SK-N-SH treated with all-trans-retinoic acid at 6 μM for 48 hours (cell line): Measurements from ENCODE around the gene LYPD5.

Source experiments
- ATAC-seq: fragments of 200-7000 bp; cut with Tn5 transposase; 3 replicates; pipeline ENCODE4 v1.9.1; 2020; ENCODE audit warnings: mild to moderate bottlenecking, moderate library complexity
- ARNTL ChIP-seq: fragments of 450-650 bp; formaldehyde crosslinking; IDR thresholded peaks from 2 replicates; pipeline ENCODE4 v1.5.0; 2020; ENCODE audit warnings: low read depth, mild to moderate bottlenecking, moderate library complexity, borderline replicate concordance
- BACH2 ChIP-seq: fragments of 250-450 bp; sonication (Bioruptor Pico); IDR thresholded peaks from 2 replicates; pipeline ENCODE4 v1.9.0; 2021; ENCODE audit warnings: mild to moderate bottlenecking, borderline replicate concordance
- CSDC2 ChIP-seq: fragments of 250-450 bp; sonication (Bioruptor Pico); IDR thresholded peaks from 2 replicates; pipeline ENCODE4 v1.5.0; 2020; ENCODE audit warnings: mild to moderate bottlenecking, moderate library complexity
- ESRRG ChIP-seq: fragments of 250-450 bp; sonication (Bioruptor Pico); IDR thresholded peaks from 2 replicates; pipeline ENCODE4 v1.6.1; 2021; ENCODE audit warnings: mild to moderate bottlenecking
- GLIS3 ChIP-seq: fragments of 250-450 bp; sonication (Bioruptor Pico); IDR thresholded peaks from 2 replicates; pipeline ENCODE4 v1.5.0; 2020; ENCODE audit warnings: mild to moderate bottlenecking, moderate library complexity
- ISL1 ChIP-seq: fragments of 250-450 bp; sonication (Bioruptor Pico); IDR thresholded peaks from 2 replicates; pipeline ENCODE4 v2.1.2; 2022; ENCODE audit warnings: mild to moderate bottlenecking, moderate library complexity
- OSR1 ChIP-seq: fragments of 250-450 bp; sonication (Bioruptor Pico); IDR thresholded peaks from 2 replicates; pipeline ENCODE4 v1.8.0; 2022; ENCODE audit warnings: moderate library complexity, mild to moderate bottlenecking, inconsistent platforms
- PPARA ChIP-seq: fragments of 250-450 bp; sonication (Bioruptor Pico); IDR thresholded peaks from 2 replicates; pipeline ENCODE4 v1.5.0; 2020; ENCODE audit warnings: mild to moderate bottlenecking, borderline replicate concordance
- SNAI2 ChIP-seq: fragments of 250-450 bp; sonication (Bioruptor Pico); IDR thresholded peaks from 2 replicates; pipeline ENCODE4 v1.5.0; 2020; ENCODE audit warnings: mild to moderate bottlenecking, moderate library complexity
- TCF4 ChIP-seq: fragments of 250-450 bp; sonication (Bioruptor Pico); IDR thresholded peaks from 2 replicates; pipeline ENCODE4 v1.8.0; 2021; ENCODE audit warnings: mild to moderate bottlenecking, moderate library complexity, borderline replicate concordance
- TOX ChIP-seq: fragments of 250-450 bp; sonication (Bioruptor Pico); IDR thresholded peaks from 2 replicates; pipeline ENCODE4 v1.8.0; 2021; ENCODE audit warnings: mild to moderate bottlenecking, moderate library complexity, borderline replicate concordance
- TSHZ2 ChIP-seq: fragments of 250-450 bp; sonication (Bioruptor Pico); IDR thresholded peaks from 2 replicates; pipeline ENCODE4 v1.5.0; 2020; ENCODE audit warnings: mild to moderate bottlenecking, moderate library complexity
- ZC3H10 ChIP-seq: fragments of 250-450 bp; sonication (Bioruptor Pico); IDR thresholded peaks from 2 replicates; pipeline ENCODE4 v1.5.1; 2021; ENCODE audit warnings: mild to moderate bottlenecking, moderate library complexity
- ZFP3 ChIP-seq: fragments of 250-450 bp; sonication (Bioruptor Pico); IDR thresholded peaks from 2 replicates; pipeline ENCODE4 v1.5.0; 2020; ENCODE audit warnings: mild to moderate bottlenecking, moderate library complexity
- ZFP30 ChIP-seq: fragments of 450-650 bp; formaldehyde crosslinking; IDR thresholded peaks from 2 replicates; pipeline ENCODE4 v1.5.0; 2022; ENCODE audit warnings: mild to moderate bottlenecking, moderate library complexity
- ZNF565 ChIP-seq: fragments of 450-650 bp; formaldehyde crosslinking; conservative IDR thresholded peaks from 2 replicates; pipeline ENCODE4 v1.5.0; 2020; ENCODE audit warnings: low read depth, mild to moderate bottlenecking, moderate library complexity
- ZNF70 ChIP-seq: fragments of 450-650 bp; formaldehyde crosslinking; IDR thresholded peaks from 2 replicates; pipeline ENCODE4 v1.5.0; 2020; ENCODE audit warnings: mild to moderate bottlenecking, moderate library complexity
- ZNF8 ChIP-seq: fragments of 450-650 bp; formaldehyde crosslinking; IDR thresholded peaks from 2 replicates; pipeline ENCODE4 v1.5.0; 2020; ENCODE audit warnings: mild to moderate bottlenecking, moderate library complexity
- TF ChIP-seq, protein P1 (sequence below): fragments of 250-450 bp; sonication (Bioruptor Pico); IDR thresholded peaks from 2 replicates; pipeline ENCODE4 v1.8.0; 2020; ENCODE audit warnings: mild to moderate bottlenecking, moderate library complexity, borderline replicate concordance
- TF ChIP-seq, protein P2 (sequence below): fragments of 250-450 bp; sonication (Bioruptor Pico); IDR thresholded peaks from 2 replicates; pipeline ENCODE4 v1.8.0; 2021; ENCODE audit warnings: low read depth, mild to moderate bottlenecking, moderate library complexity, borderline replicate concordance
- TF ChIP-seq, protein P3 (sequence below): fragments of 250-450 bp; sonication (Bioruptor Pico); IDR thresholded peaks from 2 replicates; pipeline ENCODE4 v1.5.1; 2020; ENCODE audit warnings: low read depth, mild to moderate bottlenecking, moderate library complexity
- TF ChIP-seq, protein P4 (sequence below): fragments of 250-450 bp; sonication (Bioruptor Pico); IDR thresholded peaks from 2 replicates; pipeline ENCODE4 v1.5.1; 2021; ENCODE audit warnings: mild to moderate bottlenecking, moderate library complexity

The LYPD5 gene

GRCh38 chr19:43798546-43799409 lies 3.5 kb downstream of the LYPD5 start (continued):
- TF ChIP-seq, protein P1, sequence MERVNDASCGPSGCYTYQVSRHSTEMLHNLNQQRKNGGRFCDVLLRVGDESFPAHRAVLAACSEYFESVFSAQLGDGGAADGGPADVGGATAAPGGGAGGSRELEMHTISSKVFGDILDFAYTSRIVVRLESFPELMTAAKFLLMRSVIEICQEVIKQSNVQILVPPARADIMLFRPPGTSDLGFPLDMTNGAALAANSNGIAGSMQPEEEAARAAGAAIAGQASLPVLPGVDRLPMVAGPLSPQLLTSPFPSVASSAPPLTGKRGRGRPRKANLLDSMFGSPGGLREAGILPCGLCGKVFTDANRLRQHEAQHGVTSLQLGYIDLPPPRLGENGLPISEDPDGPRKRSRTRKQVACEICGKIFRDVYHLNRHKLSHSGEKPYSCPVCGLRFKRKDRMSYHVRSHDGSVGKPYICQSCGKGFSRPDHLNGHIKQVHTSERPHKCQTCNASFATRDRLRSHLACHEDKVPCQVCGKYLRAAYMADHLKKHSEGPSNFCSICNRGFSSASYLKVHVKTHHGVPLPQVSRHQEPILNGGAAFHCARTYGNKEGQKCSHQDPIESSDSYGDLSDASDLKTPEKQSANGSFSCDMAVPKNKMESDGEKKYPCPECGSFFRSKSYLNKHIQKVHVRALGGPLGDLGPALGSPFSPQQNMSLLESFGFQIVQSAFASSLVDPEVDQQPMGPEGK (CRISPR knock-in tag) = no peak
- no peak for TF ChIP-seq TCF4
- no peak for TF ChIP-seq SNAI2 (CRISPR knock-in tag)
- TF ChIP-seq ZFP30 (CRISPR knock-in tag) = no peak

DNA sequence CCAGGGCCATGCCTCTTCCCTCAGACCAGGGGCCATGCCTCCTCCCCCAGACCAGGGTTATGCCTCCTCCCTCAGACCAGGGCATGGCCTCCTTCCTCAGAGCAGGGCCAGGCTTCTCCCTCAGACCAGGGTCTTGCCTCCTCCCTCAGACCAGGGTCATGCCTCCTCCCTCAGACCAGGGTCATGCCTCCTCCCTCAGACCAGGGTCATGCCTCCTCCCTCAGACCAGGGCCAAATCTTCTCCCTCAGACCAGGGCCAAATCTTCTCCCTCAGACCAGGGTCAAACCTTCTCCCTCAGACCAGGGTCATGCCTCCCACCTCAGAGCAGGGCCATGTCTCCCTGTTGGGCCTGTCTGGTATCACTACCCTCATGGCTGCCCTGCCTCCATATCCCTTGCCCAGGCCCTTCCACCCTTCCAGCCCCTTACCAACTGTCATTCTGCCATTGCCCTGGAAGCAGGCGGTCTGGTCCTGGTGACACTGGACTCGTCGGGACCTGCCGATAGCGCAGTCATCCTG lies 4.2 kb downstream of the LYPD5 start:
- no peak; the same call in 2 of the 3 replicates for ATAC-seq
- no peak for TF ChIP-seq ZNF8 (CRISPR knock-in tag)
- no peak for TF ChIP-seq TSHZ2 (CRISPR knock-in tag)
- TF ChIP-seq OSR1 (CRISPR knock-in tag) = no peak
- TF ChIP-seq TCF4 = no peak
- TF ChIP-seq ARNTL = no peak
- TF ChIP-seq ZNF565 = no peak
- TF ChIP-seq ISL1 (CRISPR knock-in tag) = no peak
- TF ChIP-seq BACH2 (CRISPR knock-in tag) = no peak
- TF ChIP-seq CSDC2 = no peak
- no peak for TF ChIP-seq TOX (CRISPR knock-in tag)
- TF ChIP-seq PPARA = no peak
- TF ChIP-seq GLIS3 (CRISPR knock-in tag) = no peak
- TF ChIP-seq, protein P1 (CRISPR knock-in tag) = no peak

DNA sequence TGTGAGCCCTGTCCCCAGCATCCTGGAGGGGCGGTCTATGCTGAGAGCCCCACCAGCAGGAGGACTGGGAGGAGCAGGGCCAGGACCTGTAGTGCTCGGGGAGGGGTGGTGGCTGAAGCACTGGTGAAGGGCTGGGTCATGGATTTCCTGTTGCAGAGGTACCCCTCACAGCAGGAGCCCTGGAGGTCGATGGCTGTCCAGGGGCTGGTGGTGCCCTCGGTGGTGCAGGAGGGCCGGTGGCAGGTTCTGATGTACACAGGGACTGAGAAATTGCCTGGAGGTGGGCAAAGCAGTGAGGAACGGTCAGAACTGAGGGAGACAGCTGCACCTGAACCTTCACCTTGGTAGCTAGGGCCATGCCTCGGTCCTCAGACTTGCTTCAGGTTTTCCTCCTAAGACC lies 4.7 kb downstream of the LYPD5 start:
- no peak for ATAC-seq
- TF ChIP-seq OSR1 (CRISPR knock-in tag) (no peak), ZNF8 (CRISPR knock-in tag) (no peak), ARNTL (no peak), ISL1 (CRISPR knock-in tag) (no peak), ZFP30 (CRISPR knock-in tag) (no peak), ZNF565 (no peak)
- TF ChIP-seq, protein P2, sequence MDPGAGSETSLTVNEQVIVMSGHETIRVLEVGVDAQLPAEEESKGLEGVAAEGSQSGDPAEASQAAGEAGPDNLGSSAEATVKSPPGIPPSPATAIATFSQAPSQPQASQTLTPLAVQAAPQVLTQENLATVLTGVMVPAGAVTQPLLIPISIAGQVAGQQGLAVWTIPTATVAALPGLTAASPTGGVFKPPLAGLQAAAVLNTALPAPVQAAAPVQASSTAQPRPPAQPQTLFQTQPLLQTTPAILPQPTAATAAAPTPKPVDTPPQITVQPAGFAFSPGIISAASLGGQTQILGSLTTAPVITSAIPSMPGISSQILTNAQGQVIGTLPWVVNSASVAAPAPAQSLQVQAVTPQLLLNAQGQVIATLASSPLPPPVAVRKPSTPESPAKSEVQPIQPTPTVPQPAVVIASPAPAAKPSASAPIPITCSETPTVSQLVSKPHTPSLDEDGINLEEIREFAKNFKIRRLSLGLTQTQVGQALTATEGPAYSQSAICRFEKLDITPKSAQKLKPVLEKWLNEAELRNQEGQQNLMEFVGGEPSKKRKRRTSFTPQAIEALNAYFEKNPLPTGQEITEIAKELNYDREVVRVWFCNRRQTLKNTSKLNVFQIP (CRISPR knock-in tag) = no peak

DNA sequence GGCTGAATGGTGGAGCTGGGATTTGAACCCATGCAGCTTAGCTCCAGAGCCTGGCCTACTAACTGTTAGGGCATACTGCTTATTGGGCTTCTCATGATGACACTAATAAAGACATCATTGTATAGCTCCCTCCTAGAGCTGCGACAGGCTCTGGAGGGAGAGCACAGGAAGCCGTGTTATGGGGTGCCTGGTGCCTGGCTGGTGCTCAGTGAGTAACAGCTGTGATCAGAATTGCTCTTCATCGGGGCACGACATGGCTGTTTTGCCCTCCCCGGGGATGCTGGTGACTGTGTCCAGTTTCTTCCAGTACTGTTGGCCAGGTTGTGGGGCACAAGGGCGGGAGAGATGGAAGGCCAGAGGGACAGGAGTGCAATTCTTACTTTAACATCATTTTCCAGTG lies 5.1 kb downstream of the LYPD5 start:
- no peak for ATAC-seq
- TF ChIP-seq ZC3H10 (CRISPR knock-in tag) (no peak), ZFP3 (CRISPR knock-in tag) (no peak), TCF4 (no peak), TOX (CRISPR knock-in tag) (no peak), ZNF8 (CRISPR knock-in tag) (no peak), SNAI2 (CRISPR knock-in tag) (no peak), ZNF70 (CRISPR knock-in tag) (no peak), PPARA (no peak), ESRRG (CRISPR knock-in tag) (no peak), ARNTL (no peak)
- TF ChIP-seq, protein P1 (CRISPR knock-in tag) = no peak
- TF ChIP-seq, protein P3, sequence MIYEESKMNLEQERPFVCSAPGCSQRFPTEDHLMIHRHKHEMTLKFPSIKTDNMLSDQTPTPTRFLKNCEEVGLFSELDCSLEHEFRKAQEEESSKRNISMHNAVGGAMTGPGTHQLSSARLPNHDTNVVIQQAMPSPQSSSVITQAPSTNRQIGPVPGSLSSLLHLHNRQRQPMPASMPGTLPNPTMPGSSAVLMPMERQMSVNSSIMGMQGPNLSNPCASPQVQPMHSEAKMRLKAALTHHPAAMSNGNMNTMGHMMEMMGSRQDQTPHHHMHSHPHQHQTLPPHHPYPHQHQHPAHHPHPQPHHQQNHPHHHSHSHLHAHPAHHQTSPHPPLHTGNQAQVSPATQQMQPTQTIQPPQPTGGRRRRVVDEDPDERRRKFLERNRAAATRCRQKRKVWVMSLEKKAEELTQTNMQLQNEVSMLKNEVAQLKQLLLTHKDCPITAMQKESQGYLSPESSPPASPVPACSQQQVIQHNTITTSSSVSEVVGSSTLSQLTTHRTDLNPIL (CRISPR knock-in tag) = no peak
- TF ChIP-seq, protein P4, sequence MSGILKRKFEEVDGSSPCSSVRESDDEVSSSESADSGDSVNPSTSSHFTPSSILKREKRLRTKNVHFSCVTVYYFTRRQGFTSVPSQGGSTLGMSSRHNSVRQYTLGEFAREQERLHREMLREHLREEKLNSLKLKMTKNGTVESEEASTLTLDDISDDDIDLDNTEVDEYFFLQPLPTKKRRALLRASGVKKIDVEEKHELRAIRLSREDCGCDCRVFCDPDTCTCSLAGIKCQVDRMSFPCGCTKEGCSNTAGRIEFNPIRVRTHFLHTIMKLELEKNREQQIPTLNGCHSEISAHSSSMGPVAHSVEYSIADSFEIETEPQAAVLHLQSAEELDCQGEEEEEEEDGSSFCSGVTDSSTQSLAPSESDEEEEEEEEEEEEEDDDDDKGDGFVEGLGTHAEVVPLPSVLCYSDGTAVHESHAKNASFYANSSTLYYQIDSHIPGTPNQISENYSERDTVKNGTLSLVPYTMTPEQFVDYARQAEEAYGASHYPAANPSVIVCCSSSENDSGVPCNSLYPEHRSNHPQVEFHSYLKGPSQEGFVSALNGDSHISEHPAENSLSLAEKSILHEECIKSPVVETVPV = no peak
